GM06990 (cell line): Measurements from ENCODE around the gene OR2V2.
"Not testable (repeated sequence)": the region's sequence is repeated elsewhere in the genome, so short reads cannot be mapped to it uniquely, and the experiment has no call there.

Experiments used
- DNase-seq: peaks from one replicate; pipeline ENCODE4 v3.0.0-alpha.2; 2011; ENCODE audit not compliant: insufficient read length; ENCODE audit errors: extremely low read depth
- H3K27me3 ChIP-seq: replicated peaks from 2 replicates; pipeline ENCODE4 v1.6.0; 2011; ENCODE audit warnings: low read length; ENCODE audit not compliant: control insufficient read depth, insufficient read depth
- H3K36me3 ChIP-seq: 2 replicates; pipeline ENCODE4 v1.5.1; 2011; ENCODE audit warnings: low read length; ENCODE audit not compliant: control insufficient read depth, insufficient read depth
- H3K4me3 ChIP-seq: replicated peaks from 2 replicates; pipeline ENCODE4 v1.5.1; 2011; ENCODE audit warnings: low read depth, mild to moderate bottlenecking, control low read depth, low read length
- CTCF ChIP-seq: IDR thresholded peaks from 2 replicates; pipeline ENCODE4 v1.5.1; 2011; ENCODE audit warnings: low read length, control low read depth, mild to moderate bottlenecking, inconsistent platforms; ENCODE audit not compliant: insufficient read depth, poor library complexity, severe bottlenecking

OR2V2 gene

DNA sequence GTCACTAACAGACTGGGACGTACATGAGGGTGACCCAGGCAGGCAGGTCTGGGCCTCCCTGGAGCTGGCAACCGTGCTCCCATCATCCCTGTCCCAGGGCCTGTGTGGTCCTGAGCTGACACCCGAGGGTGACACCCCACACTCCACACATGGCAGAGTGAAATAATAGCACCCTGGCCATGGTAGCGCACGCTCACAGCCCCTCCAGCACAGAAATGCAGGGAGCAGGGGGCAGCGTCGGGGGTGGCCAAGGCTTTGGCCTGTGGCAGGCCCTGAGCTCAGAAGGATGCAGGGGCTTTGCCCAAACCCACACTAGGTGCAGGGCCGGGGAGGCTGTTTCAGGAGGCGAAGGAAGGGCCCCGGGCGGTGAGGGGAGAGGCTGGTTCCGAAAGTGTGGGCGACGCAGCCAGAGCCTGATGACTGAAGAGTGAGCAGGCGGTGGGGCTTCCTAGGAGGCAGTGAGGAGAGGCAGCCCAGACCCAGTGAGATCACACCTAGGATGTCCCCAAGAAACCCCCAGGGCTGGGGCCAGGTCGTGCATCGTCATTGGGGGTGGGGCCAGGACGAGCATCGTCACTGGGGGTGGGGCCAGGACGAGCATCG is 12.9 kb downstream of the OR2V2 start:
- peak; percentile 66 for DNase-seq
- Histone ChIP-seq H3K27me3 (no peaks in the 10 kb centered on the region), H3K36me3 (no peaks in the 10 kb centered on the region), H3K4me3 (peak overlapping the region; percentile 56)
- TF ChIP-seq CTCF = no peak

DNA sequence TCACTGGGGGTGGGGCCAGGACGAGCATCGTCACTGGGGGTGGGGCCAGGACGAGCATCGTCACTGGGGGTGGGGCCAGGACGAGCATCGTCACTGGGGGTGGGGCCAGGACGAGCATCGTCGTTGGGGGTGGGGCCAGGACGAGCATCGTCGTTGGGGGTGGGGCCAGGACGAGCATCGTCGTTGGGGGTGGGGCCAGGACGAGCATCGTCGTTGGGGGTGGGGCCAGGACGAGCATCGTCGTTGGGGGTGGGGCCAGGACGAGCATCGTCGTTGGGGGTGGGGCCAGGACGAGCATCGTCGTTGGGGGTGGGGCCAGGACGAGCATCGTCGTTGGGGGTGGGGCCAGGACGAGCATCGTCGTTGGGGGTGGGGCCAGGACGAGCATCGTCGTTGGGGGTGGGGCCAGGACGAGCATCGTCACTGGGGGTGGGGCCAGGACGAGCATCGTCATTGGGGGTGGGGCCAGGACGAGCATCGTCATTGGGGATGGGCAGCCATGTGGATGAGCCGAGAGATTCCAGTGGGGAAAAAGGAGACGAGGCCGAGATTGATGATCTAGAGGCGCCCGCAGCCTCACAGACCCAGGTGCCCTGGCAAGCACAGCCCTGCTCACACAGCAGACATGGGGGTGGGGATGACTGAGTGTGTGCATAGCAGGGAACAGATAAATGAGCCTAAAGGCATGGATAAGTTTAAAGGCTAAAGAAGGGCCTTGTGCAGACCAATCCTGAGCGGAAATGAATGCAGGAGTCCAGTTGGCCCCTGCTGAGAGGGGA is 13.6 kb downstream of the OR2V2 start:
- DNase-seq = peak; percentile 56
- not testable (repeated sequence) for H3K27me3 ChIP-seq, H3K36me3 ChIP-seq
- peak overlapping the region; percentile 42 for H3K4me3 ChIP-seq

DNA sequence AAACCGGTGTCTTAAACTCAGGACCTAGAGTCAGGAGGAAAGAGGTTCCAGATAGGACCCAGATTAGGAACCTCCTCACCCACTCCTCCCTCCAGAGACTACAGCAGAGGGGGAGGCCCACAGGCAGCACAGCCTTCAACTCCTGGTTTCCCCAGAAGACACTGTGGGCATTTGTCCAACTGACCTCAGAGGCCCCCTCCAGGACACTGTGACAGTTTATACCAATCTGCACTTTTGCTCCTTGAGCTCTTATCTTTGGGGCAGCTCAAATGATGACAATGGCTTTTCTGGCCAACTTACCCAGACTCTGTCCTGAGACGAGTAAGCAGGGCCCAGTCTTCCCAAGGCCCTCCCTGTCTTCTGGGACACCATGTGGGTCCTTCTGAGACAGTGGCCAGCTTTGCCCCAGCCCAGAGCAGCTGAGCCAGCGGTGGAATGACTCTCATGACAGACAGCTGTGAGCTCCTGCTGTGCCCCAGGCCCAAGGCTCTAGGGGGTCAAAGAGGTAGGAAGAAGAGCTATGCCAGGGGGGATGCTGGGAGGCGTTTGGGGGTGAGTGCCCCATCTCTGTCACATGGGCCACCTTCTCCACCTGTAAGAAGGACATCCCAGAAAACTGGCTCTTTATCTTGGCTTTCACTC is 14.3 kb downstream of the OR2V2 start:
- H3K4me3 ChIP-seq = peak overlapping the region; percentile 42
- no peaks in the 10 kb centered on the region for H3K36me3 ChIP-seq
- H3K27me3 ChIP-seq = no peaks in the 10 kb centered on the region
- TF ChIP-seq CTCF = no peak
- no peak for DNase-seq

- DNase-seq = peak; percentile 71
- Histone ChIP-seq H3K4me3 (peak overlapping the region; percentile 22; the same call in 1 of the 2 replicates), H3K36me3 (no peaks in the 10 kb centered on the region), H3K27me3 (no peaks in the 10 kb centered on the region)
- peak; percentile 18 for TF ChIP-seq CTCF
Measured at GRCh38 chr5:181163487-181164075, 16.2 kb downstream of the OR2V2 start.

DNA sequence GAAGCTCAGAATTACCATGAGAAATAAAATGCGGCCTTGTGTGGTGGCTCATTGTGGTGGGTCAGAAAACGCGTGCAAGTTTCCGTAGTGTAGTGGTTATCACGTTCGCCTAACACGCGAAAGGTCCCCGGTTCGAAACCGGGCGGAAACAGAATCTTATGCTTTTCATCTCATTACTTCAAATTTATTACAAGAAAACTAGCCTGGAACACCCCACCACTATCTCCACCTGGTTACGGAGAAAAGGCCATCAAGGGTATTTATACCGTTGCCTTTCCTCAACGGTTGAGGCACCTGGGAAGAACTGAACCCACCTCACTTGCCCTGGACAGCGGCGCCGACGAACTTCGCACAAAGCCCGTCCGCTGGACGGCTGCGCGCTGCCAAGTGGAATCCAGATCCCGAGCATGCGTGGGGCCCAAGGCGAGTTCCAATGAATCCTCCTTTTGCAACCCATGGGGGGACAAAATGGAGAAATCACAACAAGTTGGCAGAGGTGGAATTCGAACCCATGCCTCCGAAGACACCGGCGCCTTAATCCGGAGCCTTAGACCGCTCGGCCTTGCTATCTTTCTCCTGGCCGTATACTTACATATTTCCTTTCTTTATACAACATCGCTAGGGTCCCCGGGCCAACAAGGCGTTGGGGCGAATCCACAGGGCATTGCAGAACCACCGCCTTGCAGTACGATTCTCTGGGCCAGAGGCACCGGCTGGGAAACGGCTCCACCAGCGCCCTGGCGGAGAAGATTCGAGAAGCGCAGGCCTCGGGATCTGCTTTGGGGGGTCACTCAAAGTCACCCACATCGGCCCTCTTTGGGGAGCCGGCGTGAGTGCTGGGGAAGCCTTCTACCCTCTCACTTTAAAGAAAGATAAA is 16.9 kb downstream of the OR2V2 start:
- H3K27me3 ChIP-seq = no peaks in the 10 kb centered on the region
- no peaks in the 10 kb centered on the region for H3K36me3 ChIP-seq
- H3K4me3 ChIP-seq = no peak overlapping the region
- TF ChIP-seq CTCF = no peak
- DNase-seq = peak; percentile 62
